ENCODE measurements around the gene USP40.

Gene USP40

GRCh38 chr2:233464531-233465240, 101.9 kb downstream of the USP40 start:
- in situ Hi-C loops (cut with MboI; ENCODE audit: low pct_unique_long_range_greater_than_20kb, low sequenced_read_pairs): no loop called here

GRCh38 chr2:233464056-233464455, 102.5 kb downstream of the USP40 start:
- in situ Hi-C loops (cut with MboI; ENCODE audit: low pct_unique_long_range_greater_than_20kb, low sequenced_read_pairs): no loop called here
- no peak for DNase-seq

More at GRCh38 chr2:233464531-233465240, 101.9 kb downstream of the USP40 start:
- no peak for DNase-seq

GRCh38 chr2:233463586-233463985, 103.0 kb downstream of the USP40 start:
- DNase-seq: no peak
- in situ Hi-C loops (cut with MboI; ENCODE audit: low pct_unique_long_range_greater_than_20kb, low sequenced_read_pairs): no loop called here

GRCh38 chr2:233462826-233463470, 103.6 kb downstream of the USP40 start:
- in situ Hi-C loops (cut with MboI; ENCODE audit: low pct_unique_long_range_greater_than_20kb, low sequenced_read_pairs): no loop called here
- no peak for DNase-seq

GRCh38 chr2:233462202-233462785, 104.3 kb downstream of the USP40 start:
- DNase-seq: no peak
- in situ Hi-C loops (cut with MboI; ENCODE audit: low pct_unique_long_range_greater_than_20kb, low sequenced_read_pairs): no loop called here

GRCh38 chr2:233461481-233461891, 105.1 kb downstream of the USP40 start:
- in situ Hi-C loops (cut with MboI; ENCODE audit: low pct_unique_long_range_greater_than_20kb, low sequenced_read_pairs): no loop called here
- DNase-seq: no peak

- in situ Hi-C loops (cut with MboI; ENCODE audit: low pct_unique_long_range_greater_than_20kb, low sequenced_read_pairs): no loop called here
- no peak for DNase-seq
These were observed 105.7 kb downstream of the USP40 start for GRCh38 chr2:233460726-233461441.

GRCh38 chr2:233459426-233459825, 107.2 kb downstream of the USP40 start:
- no peak for DNase-seq
- in situ Hi-C loops (cut with MboI; ENCODE audit: low pct_unique_long_range_greater_than_20kb, low sequenced_read_pairs): no loop called here

GRCh38 chr2:233458826-233459225, 107.8 kb downstream of the USP40 start:
- DNase-seq: no peak
- in situ Hi-C loops (cut with MboI; ENCODE audit: low pct_unique_long_range_greater_than_20kb, low sequenced_read_pairs): no loop called here

GRCh38 chr2:233458031-233458610, 108.5 kb downstream of the USP40 start:
- DNase-seq: no peak
- in situ Hi-C loops (cut with MboI; ENCODE audit: low pct_unique_long_range_greater_than_20kb, low sequenced_read_pairs): no loop called here

GRCh38 chr2:233457356-233457755, 109.2 kb downstream of the USP40 start:
- DNase-seq: no peak
- in situ Hi-C loops (cut with MboI; ENCODE audit: low pct_unique_long_range_greater_than_20kb, low sequenced_read_pairs): no loop called here

- in situ Hi-C loops (cut with MboI; ENCODE audit: low pct_unique_long_range_greater_than_20kb, low sequenced_read_pairs): no loop called here
- DNase-seq: no peak
These were observed 109.6 kb downstream of the USP40 start for GRCh38 chr2:233456934-233457333.

GRCh38 chr2:233456111-233456510, 110.5 kb downstream of the USP40 start:
- in situ Hi-C loops (cut with MboI; ENCODE audit: low pct_unique_long_range_greater_than_20kb, low sequenced_read_pairs): no loop called here
- DNase-seq: no peak

- DNase-seq: no peak
- in situ Hi-C loops (cut with MboI; ENCODE audit: low pct_unique_long_range_greater_than_20kb, low sequenced_read_pairs): no loop called here
These were observed 111.1 kb downstream of the USP40 start for GRCh38 chr2:233455491-233455890.

- DNase-seq: no peak
- in situ Hi-C loops (cut with MboI; ENCODE audit: low pct_unique_long_range_greater_than_20kb, low sequenced_read_pairs): no loop called here
These were observed 111.6 kb downstream of the USP40 start for GRCh38 chr2:233455006-233455405.

GRCh38 chr2:233453916-233454315, 112.7 kb downstream of the USP40 start:
- DNase-seq: no peak
- in situ Hi-C loops (cut with MboI; ENCODE audit: low pct_unique_long_range_greater_than_20kb, low sequenced_read_pairs): no loop called here

- DNase-seq: no peak
- in situ Hi-C loops (cut with MboI; ENCODE audit: low pct_unique_long_range_greater_than_20kb, low sequenced_read_pairs): no loop called here
These were observed 113.3 kb downstream of the USP40 start for GRCh38 chr2:233453111-233453915.

GRCh38 chr2:233451950-233452349, 114.6 kb downstream of the USP40 start:
- in situ Hi-C loops (cut with MboI; ENCODE audit: low pct_unique_long_range_greater_than_20kb, low sequenced_read_pairs): no loop called here
- DNase-seq: no peak

Data from KBM-7 (cell line).